AG10803 (cell line): ENCODE data around the gene HOXB3.

ENCODE experiments used
- DNase-seq: peaks from one replicate; pipeline ENCODE4 v3.0.0; 2010; ENCODE audit warnings: low read depth
- H3K4me3 ChIP-seq: 2 replicates; pipeline ENCODE4 v1.5.1; 2011; ENCODE audit warnings: mild to moderate bottlenecking, low read length, control low read depth
- TF ChIP-seq, protein P1 (sequence below): conservative IDR thresholded peaks from 2 replicates; pipeline ENCODE4 v1.5.1; 2011; ENCODE audit warnings: mild to moderate bottlenecking, low read length, control low read depth, inconsistent platforms

The HOXB3 gene

DNA sequence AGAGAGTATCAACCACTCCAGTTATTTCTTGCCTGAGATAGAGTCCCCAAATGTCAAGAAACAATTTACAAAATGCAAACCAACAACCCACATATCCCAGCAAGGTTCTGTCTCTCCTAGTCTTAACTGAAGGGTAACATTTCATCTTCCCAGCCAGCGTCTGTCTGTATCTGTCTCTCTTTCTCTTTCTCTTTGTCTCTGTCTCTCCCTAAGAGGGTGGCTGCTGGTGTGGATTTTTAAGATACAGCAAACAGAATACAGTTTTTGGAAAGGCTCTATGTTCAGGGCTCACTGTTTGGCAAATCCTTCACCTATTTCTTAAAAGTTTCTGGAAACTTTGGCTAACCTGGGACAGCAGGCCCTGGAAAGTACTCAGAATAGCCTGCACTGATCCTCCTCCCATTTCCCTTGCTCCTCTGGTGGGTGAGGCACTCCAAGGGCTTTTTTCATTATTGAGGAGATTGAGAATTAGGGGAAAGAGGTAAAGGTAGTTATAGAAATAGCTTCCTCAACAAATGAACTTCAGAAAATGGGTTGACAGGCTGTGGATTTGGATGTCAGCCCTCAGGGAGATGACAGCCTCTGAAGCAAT is 18.1 kb downstream of the HOXB3 start:
- peak overlapping the region; percentile 59 for H3K4me3 ChIP-seq
- TF ChIP-seq, protein P1, sequence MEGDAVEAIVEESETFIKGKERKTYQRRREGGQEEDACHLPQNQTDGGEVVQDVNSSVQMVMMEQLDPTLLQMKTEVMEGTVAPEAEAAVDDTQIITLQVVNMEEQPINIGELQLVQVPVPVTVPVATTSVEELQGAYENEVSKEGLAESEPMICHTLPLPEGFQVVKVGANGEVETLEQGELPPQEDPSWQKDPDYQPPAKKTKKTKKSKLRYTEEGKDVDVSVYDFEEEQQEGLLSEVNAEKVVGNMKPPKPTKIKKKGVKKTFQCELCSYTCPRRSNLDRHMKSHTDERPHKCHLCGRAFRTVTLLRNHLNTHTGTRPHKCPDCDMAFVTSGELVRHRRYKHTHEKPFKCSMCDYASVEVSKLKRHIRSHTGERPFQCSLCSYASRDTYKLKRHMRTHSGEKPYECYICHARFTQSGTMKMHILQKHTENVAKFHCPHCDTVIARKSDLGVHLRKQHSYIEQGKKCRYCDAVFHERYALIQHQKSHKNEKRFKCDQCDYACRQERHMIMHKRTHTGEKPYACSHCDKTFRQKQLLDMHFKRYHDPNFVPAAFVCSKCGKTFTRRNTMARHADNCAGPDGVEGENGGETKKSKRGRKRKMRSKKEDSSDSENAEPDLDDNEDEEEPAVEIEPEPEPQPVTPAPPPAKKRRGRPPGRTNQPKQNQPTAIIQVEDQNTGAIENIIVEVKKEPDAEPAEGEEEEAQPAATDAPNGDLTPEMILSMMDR: no peak
- DNase-seq: no peak

DNA sequence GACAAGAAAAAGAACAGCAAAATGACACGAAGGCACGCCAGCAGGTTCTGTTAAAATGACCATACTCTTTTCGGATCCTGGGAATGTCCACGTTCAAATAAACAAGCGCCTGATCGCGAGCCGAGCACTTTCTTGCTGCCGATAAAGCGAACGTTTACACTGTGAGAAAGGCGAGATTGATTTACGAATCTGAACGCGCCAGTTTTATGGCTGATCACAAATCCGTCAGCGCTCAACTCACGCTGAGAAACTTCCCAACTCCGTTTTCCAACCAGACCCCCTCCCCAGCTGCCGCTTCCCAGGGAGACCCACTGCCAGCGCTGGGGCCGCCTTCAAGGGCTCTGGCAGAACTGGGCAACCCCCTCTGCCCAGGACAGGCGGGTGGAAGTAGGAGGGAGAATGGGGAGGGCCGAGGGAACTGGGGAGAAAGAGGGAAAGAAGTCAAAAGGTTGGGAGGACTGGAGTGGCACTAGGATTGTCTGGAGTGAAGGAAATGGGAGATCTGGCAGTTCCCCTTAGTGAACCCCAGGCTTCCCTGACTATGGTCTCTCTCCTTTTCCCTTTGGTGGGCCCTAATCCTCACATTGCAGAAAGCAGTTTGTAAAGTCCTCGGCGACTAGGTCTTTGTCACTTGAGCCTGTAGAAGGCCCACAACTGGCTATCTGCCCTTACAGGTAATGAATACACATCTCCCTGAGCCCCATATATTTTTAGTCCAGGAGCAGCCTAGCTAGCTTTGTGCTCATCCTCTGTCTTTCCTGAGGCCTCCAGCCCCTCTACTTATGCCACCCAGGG is 18.8 kb downstream of the HOXB3 start:
- TF ChIP-seq, protein P1: no peak
- DNase-seq: no peak
- peak overlapping the region; percentile 59 for H3K4me3 ChIP-seq

DNA sequence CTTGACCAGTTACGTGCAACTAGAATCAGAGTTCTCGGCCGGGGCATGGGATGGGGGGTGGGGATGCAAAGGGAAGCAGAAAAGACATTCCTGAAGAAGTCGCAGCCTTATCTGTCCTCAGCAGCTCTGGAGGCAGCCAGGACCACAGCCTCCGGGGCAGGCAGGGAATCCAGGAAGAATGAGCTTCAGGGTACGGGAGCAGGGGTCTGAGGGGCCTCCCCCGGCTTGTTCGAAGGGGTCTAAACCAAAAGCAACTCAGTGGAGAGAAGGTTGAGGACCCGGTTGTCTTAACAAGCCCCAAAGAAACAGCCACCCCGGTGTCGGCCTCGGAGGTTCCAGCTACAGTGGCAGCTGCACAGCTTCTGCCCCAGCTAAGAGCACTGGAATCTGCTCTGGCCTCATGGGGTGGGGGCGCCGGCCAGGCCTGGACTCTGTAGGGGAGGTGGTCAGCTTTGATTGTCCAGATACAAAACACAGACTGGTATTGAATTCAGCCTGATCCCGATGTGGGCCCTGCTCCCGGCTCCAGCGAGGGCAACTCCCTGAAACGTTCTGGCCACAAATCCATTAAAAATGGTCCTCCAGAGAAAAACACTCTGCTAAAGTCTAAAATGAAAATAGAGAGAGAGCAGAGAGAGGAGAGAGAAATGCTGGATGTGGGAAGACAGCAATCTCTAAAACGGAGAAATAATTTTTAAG is 19.6 kb downstream of the HOXB3 start:
- TF ChIP-seq, protein P1: no peak
- DNase-seq: peak; percentile 53
- peak overlapping the region; percentile 59 for H3K4me3 ChIP-seq

DNA sequence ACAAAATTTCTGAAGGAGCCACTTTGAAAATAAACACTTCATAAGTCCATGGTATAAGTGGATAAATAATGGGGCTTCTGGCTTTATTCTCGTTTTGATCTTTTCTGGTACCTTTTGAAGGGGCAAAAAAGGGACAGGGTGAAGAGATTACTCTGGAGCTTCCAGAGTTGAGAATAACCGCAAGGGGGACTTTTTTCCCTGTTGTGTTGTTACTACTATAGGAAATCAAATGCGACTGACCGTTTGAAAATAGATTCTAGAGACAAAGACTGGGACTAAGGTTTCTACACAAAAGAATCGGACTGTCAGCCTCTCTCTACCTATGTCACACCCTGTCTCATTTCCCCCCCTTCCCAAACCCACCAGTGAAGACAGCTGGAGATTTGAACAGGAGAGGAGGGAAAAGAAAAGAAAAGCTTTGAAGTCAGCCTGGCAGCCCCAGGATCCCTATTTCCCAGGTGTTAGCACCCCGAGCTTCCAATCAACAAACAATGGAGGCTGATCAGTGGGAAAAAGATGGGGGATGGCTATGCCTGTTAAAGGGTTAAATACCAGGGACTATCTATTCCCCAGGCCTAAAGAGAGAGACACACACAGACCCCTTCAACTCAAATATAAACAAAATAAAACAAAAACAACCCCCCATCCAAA is 20.2 kb downstream of the HOXB3 start:
- TF ChIP-seq, protein P1: peak; percentile 25; the same call in 1 of the 2 replicates
- H3K4me3 ChIP-seq: peak overlapping the region; percentile 59
- no peak for DNase-seq

DNA sequence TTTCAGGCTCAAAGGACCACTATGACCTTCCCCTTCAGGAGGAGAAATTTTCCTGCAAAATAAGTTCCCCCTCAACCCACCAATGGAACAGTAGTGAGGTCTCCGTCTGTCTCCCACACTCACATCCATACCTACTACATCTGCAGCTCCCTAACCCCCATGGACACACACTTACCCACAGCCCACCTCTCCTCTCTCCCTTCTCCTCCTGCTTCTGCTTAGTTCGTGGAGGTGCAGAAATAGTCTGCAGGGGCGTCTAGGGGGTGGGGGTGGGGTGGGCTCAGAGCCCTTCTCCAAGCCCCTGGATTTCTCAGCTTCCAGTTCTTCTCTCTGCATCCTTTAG is 20.8 kb downstream of the HOXB3 start:
- H3K4me3 ChIP-seq: peak overlapping the region; percentile 59
- DNase-seq: no peak
- TF ChIP-seq, protein P1: no peak

DNA sequence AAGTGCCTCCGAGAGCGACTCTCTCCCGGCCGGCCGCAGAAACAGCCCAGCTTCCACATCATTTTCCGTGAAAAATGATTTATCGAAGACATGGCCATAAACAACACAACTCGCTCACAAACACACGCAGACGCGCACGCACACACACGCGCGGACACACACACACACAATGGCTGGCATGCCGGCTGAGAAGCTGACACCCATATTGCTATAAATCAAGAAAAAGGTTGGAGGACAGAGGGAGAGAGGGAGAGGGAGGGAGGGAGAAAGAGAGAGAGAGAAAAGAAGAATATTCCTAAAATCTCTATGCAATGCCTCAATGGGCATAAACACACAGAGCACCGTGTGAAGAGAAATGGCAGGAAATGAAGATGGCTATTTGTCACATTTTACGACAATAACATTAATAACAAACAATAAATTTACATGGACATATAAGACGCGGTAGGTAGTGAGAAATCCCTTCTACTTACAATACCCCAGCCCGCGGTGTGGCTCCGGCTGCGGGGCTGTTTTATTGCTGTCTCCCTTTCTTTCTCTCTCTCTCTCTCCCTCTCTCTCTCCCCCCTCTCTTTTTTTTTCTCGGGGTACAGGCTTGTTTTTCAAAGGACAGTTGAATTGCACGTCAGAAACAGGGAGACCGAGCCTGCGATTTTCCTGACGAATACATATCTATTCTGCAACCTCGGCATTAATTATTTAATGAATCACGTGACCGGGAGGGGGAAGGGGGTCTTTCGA is 21.4 kb downstream of the HOXB3 start:
- TF ChIP-seq, protein P1: no peak
- DNase-seq: peak; percentile 84
- peak overlapping the region; percentile 59 for H3K4me3 ChIP-seq
